Endothelial cell (in vitro differentiated cells): ENCODE data around the gene ITGBL1. TPM values are rescaled to one million over a fixed set of nuclear protein-coding genes. Genes with fewer than 3 reads are reported as not detected.

ENCODE experiments used
- DNase-seq: peaks from one replicate; pipeline ENCODE4 v3.0.0; 2021; ENCODE audit warnings: low spot score
- H3K27ac Mint-ChIP-seq: one replicate; pipeline ENCODE4 v1.8.0; 2021; ENCODE audit warnings: mixed read lengths, inconsistent platforms; ENCODE audit not compliant: unreplicated experiment
- H3K27me3 Mint-ChIP-seq: one replicate; pipeline ENCODE4 v1.8.0; 2021; ENCODE audit warnings: mild to moderate bottlenecking, moderate library complexity, mixed read lengths, inconsistent platforms; ENCODE audit not compliant: unreplicated experiment
- H3K36me3 Mint-ChIP-seq: one replicate; pipeline ENCODE4 v1.8.0; 2021; ENCODE audit warnings: mild to moderate bottlenecking, low read depth, mixed read lengths, inconsistent platforms; ENCODE audit not compliant: unreplicated experiment
- H3K4me1 Mint-ChIP-seq: one replicate; pipeline ENCODE4 v1.8.0; 2021; ENCODE audit warnings: mild to moderate bottlenecking, mixed read lengths, inconsistent platforms; ENCODE audit not compliant: unreplicated experiment
- H3K4me3 Mint-ChIP-seq: one replicate; pipeline ENCODE4 v1.8.0; 2021; ENCODE audit warnings: mild to moderate bottlenecking, mixed read lengths, inconsistent platforms; ENCODE audit not compliant: unreplicated experiment
- H3K9me3 Mint-ChIP-seq: one replicate; pipeline ENCODE4 v1.8.0; 2021; ENCODE audit warnings: mixed read lengths, inconsistent platforms; ENCODE audit not compliant: unreplicated experiment
- total RNA-seq: library from RNA; stranded (reverse); fragmentation: NEBNext Ultra II Directional; extraction: Animal tissue kit (Norgen Biotek cat#: 25700); gene quantifications from one replicate; pipeline ENCODE4 v1.2.1, GENCODE V29; 2021; ENCODE audit not compliant: unreplicated experiment
- TF ChIP-seq, protein P1 (sequence below): fragments of 200-600 bp; sonication (generic); IDR thresholded peaks from one replicate; pipeline ENCODE4 v1.5.0; 2021; ENCODE audit warnings: antibody characterized with exemption; ENCODE audit not compliant: unreplicated experiment

The ITGBL1 gene
- total RNA-seq, 1 donor from 2014 or later, result not detected

DNA sequence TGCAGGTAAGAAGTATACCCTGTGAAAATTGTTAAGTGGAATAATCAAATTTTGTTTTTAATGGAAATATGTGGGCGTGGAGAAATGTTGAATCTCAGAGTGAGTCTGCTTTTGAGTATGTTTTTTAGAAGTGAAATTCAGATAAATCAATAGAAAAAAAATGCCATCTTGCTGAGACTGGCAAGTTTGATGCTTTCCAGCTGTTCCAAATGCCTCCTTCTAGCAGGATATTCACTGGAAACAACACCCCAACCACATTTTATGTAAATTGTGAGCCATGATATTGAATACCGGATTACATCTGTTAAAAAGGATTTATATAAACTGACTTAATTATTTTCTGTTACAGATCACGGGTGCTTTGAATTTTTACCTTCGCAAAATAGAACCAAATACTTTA, 115.4 kb downstream of the ITGBL1 start:
- Mint-ChIP-seq H3K9me3 (no peaks in the 10 kb centered on the region), H3K27ac (no peak overlapping the region), H3K4me1 (peaks cover 7% of the 10 kb centered on the region), H3K4me3 (no peak overlapping the region), H3K27me3 (no peaks in the 10 kb centered on the region), H3K36me3 (no peaks in the 10 kb centered on the region)
- TF ChIP-seq, protein P1, sequence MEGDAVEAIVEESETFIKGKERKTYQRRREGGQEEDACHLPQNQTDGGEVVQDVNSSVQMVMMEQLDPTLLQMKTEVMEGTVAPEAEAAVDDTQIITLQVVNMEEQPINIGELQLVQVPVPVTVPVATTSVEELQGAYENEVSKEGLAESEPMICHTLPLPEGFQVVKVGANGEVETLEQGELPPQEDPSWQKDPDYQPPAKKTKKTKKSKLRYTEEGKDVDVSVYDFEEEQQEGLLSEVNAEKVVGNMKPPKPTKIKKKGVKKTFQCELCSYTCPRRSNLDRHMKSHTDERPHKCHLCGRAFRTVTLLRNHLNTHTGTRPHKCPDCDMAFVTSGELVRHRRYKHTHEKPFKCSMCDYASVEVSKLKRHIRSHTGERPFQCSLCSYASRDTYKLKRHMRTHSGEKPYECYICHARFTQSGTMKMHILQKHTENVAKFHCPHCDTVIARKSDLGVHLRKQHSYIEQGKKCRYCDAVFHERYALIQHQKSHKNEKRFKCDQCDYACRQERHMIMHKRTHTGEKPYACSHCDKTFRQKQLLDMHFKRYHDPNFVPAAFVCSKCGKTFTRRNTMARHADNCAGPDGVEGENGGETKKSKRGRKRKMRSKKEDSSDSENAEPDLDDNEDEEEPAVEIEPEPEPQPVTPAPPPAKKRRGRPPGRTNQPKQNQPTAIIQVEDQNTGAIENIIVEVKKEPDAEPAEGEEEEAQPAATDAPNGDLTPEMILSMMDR, result no peak
- DNase-seq, result no peak

DNA sequence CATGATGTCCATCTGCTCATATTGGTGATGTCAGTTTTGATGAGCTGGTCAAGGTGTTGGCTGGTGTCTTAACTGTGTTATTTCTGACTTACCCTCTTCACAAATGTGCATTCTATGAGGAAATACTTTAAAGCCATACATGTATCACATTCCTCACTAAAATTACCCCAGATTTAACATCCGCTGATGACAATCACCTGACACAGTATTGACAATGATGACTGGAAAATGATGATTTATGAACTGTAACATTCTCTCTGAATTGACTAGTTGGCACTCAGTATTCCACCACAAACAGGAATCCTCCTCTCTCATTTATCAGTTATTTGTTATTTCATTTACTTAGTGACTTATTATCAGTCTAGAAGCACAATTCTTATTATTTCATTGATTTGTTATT, 117.3 kb downstream of the ITGBL1 start:
- Mint-ChIP-seq H3K4me1 (peaks cover 7% of the 10 kb centered on the region), H3K27me3 (no peaks in the 10 kb centered on the region), H3K4me3 (no peak overlapping the region), H3K27ac (no peak overlapping the region), H3K36me3 (no peaks in the 10 kb centered on the region), H3K9me3 (no peaks in the 10 kb centered on the region)
- TF ChIP-seq, protein P1, result no peak
- DNase-seq, result no peak

DNA sequence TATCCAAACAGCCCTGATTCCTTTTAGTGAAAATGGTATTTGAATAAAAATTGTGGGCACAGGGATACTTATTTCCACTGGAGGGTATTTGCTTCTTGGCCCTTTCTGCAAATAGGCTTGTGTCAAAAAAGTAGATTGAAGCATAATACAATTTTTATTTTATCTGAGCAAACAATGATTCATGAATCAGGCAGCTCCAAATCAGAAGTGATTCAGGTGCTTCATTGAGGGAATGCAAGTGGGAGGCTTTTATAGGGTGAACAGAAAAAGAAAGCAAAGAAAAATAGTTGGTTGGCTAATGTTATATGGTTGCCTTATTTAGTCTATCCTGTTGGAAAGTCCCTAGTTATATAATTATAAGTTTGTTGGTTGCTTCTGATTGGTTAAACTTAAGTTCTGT, 117.9 kb downstream of the ITGBL1 start:
- no peaks in the 10 kb centered on the region for H3K9me3 Mint-ChIP-seq

DNA sequence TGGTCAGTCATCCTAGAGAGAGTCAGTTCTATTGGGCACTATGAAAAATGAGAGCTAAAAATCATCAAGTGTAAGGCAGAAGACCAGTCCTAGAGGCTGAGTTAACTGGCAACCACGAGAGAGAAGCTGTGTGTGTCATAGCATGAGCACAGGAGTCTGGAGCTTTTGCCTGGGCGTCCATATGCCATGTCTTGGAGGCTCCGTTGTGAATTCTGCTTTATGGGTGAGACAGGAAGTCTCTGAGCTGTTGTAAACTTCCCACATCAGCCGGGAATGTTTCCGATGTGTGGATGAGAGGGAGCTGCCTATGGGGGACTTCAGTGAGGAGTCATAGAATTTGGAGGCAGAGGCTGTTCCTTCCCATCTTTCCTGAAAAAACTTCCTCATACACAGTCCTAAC, 120.0 kb downstream of the ITGBL1 start:
- Mint-ChIP-seq H3K9me3 (no peaks in the 10 kb centered on the region), H3K27me3 (no peaks in the 10 kb centered on the region), H3K36me3 (no peaks in the 10 kb centered on the region), H3K4me1 (peaks cover 7% of the 10 kb centered on the region), H3K27ac (no peak overlapping the region), H3K4me3 (no peak overlapping the region)
- TF ChIP-seq, protein P1, result no peak
- no peak for DNase-seq

More for the DNA sequence above, 117.9 kb downstream of the ITGBL1 start:
- TF ChIP-seq, protein P1, result no peak
- no peaks in the 10 kb centered on the region for H3K27me3 Mint-ChIP-seq
- H3K4me3 Mint-ChIP-seq, result no peak overlapping the region
- H3K27ac Mint-ChIP-seq, result no peak overlapping the region
- peaks cover 7% of the 10 kb centered on the region for H3K4me1 Mint-ChIP-seq
- H3K36me3 Mint-ChIP-seq, result no peaks in the 10 kb centered on the region
- DNase-seq, result no peak

DNA sequence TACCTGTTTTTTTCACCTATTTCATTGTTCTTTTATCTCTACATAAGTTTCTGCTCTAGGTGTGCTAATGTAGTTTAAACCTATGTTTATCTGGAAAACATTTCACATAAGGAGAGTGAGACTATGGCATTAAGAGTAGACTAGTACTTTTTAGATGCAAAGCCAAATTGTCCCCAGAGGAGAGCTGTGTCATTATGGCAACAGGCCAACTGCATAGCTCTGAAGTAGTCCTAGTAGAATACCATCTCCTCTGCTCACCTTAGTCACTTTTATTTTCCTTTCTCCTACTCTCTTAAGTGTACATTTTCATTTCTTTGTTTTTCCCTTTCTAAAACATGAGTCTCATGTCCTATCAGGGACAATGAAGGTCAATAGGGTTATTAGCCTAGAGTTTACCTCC, 123.1 kb downstream of the ITGBL1 start:
- no peak for DNase-seq
- Mint-ChIP-seq H3K9me3 (no peaks in the 10 kb centered on the region), H3K27me3 (no peaks in the 10 kb centered on the region), H3K36me3 (no peaks in the 10 kb centered on the region), H3K27ac (no peak overlapping the region), H3K4me1 (peaks cover 7% of the 10 kb centered on the region), H3K4me3 (no peak overlapping the region)
- TF ChIP-seq, protein P1, result no peak
